GM18868 (cell line): Measurements from ENCODE around the gene NEGR1.
A peak's percentile ranks its signal among the peaks of the same experiment; 100 is the strongest.
"Not testable (repeated sequence)": the region's sequence is repeated elsewhere in the genome, so short reads cannot be mapped to it uniquely, and the experiment has no call there.

Experiments used
- ATAC-seq: cut with Tn5 transposase; IDR thresholded peaks from one replicate; pipeline ENCODE4 v1.9.1; 2021; ENCODE audit warnings: mild to moderate bottlenecking, moderate library complexity; ENCODE audit not compliant: unreplicated experiment

Gene NEGR1

DNA sequence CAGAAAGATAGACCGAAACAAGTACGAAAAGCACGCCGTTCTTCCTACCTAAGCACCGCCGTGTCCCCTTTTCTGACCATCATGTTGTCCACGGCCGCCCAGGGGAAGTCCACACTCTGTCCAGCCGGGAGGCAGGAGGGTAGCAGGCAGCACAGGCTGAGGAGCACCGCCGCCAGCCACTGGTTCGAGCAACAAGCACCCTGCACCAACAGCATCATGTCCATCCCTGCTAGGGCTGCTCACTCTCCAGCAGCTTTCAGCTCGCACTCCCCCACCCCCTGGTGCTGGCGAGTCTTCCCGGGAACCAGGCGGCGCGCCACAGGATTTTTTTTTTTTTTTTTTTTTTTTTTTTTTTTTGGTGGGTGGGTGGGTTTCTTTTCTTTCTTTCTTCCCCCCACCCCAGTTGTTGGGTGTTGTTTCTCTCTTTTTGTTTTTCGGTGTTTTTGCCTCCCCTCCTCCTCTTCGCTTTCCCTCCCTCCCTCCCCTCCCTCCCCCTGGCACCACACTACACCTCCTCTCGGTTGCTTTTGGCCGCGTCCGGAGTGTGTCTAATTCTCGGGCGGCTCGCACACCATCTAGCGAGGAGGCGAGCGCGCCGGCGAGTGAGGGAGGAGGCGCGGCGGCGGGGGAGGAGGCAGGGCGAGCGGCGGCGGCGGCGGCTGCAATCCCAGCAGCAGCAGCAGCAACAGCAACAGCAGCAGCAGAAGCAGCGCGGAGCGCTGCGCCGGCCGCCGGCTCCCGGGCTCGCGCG lies at the start of gene NEGR1:
TSS of gene NEGR1 (minus strand) at position 269 of the 751 bp plus-strand sequence.
- ATAC-seq: peak; percentile 79

DNA sequence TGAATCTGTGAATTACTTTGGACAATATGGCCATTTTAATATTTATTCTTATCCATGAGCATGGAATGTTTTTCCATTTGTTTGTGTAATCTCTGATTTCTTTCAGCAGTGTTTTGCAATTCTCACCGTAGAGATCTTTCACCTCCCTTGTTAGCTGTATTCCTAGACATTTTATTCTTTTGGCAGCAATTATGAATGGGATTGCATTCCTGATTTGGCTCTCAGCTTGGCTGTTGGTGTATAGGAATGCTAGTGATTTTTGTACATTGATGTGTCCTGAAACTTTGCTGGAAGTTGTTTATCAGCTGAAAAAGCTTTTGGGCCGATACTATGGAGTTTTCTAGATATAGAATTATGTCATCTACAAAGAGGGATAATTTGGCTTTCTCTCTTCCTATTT lies 44.2 kb upstream of the NEGR1 start:
- ATAC-seq: no peak

DNA sequence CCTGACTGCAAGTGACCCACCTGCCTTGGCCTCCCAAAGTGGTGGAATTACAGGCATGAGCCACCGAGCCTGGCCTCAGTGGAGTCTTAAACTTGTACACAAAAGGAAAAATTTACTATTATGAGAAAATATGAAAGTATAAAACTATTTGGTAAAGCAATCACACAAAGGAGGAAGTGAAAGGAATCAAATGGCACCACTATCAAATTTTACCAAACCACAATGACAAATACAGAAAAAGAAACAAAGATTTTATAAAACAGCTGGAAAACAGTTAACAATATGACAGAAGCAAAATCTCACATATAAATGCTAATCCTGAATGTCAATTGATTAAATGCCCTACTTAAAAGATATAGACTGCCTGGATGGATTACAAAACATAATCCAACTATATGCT lies 42.1 kb upstream of the NEGR1 start:
- ATAC-seq: no peak

DNA sequence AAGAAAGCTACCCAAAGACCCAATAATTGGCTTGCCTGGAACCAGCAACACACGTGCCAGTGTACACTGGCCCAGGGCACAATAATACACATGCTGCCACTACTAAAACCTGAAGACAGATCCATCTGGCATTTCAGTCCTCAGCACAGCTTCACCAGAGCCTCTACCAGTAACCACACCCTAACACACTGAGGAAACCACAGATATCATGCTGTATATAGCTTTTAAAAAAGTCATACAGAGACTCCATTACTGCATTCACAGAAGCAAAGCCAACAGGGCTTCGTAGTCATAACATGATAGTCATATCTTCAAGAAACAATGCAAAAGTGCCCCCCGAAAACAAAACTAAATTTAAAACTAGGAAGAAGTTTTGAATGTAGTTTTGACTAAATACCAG lies 40.6 kb upstream of the NEGR1 start:
- ATAC-seq: no peak

DNA sequence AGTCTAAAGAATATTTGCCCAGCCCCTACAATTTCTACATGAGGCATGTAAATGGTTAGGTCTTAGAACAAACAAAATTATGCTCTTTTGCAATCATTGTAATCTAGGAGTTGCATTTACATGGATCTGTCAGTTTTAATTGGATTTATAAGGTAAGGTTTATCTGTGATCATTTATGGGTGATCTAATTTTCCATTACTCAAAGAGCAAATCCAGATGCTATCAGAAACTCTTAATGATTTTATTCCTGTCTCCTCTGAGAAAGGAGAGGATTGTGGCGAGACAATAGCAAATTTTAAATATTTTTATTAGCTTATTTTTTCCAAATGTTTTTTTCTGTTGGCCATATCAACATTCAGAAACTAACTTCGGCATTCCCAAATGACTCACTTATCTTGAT lies 14.2 kb upstream of the NEGR1 start:
- ATAC-seq: no peak

DNA sequence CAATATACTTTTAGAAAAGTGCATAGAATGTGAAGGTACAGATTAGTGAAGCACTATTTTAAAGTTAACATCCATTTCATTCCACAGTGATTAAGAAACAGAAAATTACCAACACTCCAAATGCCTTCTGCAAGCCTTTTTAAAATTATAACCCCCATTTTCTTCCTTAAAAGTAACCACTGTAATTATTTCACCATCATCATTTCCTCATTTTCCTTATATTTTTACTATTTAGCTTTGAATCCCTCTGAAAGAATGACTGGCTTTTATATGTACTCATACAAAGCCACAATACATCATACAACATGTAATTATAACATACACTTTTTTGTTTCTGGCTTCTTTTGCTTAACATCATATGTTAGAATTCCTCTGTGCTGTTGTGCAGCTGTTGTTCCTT lies 6.5 kb upstream of the NEGR1 start:
- no peak for ATAC-seq

DNA sequence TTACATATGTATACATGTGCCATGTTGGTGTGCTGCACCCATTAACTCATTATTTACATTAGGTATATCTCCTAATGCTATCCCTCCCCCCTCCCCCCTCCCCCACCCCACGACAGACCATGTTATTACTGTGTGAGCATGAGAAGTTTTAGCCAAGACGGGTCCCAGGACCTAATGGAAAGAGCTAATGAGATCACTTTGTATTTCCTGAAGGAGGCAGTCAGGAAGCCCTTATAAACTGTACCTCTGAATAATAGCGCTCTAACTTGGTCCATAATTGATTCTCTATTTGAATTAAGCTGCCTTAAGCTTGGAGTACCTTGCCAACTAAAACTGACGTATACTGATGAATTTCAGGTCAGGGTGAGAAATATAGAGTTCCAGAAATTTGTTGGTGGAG lies 4.1 kb upstream of the NEGR1 start:
- ATAC-seq: no peak

DNA sequence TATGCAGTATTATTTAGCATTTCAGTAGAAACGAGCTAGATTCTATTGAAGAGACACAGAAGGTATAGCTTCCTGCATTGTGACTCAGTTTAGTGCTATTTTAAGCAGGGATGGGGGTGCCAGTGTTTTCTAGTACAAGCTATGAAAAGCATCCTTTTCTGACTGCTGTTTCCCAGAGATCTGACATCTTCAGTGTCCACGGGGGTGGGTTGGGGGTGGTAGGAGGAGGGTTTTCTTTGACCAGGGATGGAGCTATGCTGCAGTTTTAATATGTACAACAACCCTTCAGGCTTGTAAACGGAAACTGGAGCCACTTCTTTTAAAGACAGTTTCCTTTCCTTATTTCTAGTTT lies 2.7 kb upstream of the NEGR1 start:
- no peak for ATAC-seq

DNA sequence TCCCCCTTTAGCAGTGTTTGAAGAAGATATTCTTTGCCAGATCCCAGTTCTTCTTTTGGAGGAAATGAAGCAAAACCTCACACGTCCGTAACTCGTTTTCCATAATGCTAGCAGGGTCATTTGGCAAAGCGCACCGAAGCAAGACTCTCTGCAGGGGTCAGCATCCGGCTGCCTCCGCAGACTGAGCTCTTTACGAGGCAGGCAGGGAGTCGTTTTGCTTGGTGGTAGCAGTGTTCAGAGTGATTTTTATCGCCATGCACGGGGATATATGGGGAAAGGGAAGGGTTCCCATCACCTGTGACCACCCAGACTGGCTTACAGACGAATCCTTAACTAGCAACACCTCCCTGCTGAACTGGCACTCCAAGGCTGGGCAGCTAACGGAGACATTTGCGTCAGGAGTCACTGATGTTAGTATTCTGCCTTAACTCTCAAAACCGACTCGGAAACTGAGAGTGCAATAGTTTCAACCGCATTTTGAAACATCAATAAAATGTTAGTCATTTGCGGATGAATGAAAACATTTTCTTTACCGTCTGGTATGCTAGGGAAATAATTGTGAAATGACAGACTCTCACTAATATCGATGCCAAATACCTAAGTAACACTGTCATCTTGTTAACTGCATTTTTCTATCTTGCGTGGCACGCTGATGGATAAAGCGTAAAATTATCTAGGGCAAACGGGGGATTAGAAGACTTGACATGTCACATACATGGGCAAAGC lies 2.2 kb upstream of the NEGR1 start:
- peak; percentile 76 for ATAC-seq

DNA sequence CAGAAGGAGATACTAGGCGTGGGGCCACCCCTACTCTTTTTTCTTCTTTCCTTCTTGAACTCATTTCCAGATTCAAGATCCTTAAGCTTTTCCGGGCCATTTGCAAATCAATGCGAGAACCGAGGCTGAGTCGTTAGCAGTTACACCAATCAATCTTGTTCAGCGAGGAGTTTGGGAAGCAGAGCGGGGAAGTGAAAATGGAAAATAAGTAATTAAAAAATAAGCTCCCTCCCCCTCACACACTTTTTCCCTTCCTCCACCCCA lies 1.7 kb upstream of the NEGR1 start:
- ATAC-seq: no peak

DNA sequence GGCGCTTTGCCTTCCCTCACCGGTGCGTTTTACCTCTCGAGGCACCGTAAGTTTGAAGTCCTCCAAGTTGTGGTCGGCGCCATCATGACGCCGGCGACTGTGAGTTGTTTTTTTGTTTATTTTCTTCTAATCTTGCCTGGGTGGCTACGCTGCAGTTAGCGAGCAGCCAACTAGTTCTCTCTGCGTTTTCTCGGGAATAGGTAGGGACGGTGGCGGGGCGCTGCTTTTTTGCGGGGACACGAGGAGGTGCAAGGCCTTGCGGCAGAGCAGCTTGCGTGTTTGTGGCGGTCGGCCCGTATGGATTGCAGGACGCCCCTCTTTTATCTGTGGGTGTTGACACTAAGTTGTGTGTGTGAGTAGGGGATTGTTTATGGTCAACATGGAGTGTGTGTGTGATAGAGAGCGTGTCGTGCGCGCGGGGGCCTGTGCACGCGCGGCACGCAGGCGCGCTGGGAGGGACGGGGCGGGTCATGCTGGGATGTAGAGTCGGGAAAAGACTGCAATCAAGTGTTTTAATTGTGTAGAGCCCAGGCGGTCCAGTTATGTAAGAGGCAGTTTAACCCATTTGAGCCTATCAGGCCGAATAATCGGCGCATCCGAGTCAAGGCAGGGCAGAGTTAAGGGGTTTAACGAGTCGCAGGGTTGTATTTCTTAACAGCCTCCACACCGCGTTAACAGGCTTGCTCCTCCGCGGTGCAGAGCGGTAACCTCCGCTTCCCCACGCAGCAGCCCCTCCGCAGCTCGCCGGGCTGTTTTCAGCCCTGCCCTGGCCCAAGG lies 1.2 kb upstream of the NEGR1 start:
- no peak for ATAC-seq

DNA sequence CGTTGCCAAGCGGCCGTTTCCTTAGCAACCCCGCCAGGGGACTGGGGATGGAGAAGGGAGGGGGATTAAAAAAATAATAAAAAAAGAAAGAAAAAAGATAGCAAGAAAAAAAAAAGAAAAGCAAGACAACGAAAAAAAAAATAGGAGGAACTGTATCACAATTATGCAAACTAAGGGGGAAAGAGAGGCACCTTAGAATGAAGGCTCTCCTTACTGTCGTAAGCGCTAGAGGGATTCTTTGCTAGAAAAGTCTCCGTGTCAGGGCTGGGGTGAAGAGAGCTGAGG lies 625 bp upstream of the NEGR1 start:
- peak; percentile 1 for ATAC-seq

DNA sequence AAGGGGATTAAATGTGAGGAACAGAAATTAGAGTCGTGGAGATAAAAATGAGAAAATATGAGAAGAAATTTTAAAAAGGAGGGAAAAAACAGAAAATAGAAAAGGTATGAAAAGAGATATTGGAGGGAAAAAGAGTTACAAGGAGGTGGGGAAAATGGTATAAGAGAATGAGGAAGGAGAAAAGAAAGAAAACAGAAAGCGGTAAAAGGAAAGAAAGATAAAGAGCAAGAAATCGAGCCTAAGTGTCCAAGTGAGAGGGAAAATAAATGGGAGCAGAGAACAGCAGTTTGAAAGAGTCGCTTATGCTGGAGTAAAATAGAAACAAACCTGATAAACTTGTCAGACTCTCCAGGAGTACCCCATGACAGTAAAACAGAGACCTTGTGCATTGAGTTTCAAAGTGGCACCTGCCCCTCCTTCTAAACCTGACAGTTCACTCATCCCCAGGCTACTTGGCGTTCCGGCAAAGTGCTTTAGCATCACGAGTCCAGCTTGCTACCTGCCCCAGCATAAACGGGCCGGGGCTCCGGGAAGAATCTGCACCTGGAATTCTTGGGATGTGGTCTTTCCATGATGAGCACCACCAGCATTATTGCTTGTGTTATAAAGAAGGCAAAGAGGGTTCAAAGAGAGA lies 585 bp downstream of the NEGR1 start:
- no peak for ATAC-seq

DNA sequence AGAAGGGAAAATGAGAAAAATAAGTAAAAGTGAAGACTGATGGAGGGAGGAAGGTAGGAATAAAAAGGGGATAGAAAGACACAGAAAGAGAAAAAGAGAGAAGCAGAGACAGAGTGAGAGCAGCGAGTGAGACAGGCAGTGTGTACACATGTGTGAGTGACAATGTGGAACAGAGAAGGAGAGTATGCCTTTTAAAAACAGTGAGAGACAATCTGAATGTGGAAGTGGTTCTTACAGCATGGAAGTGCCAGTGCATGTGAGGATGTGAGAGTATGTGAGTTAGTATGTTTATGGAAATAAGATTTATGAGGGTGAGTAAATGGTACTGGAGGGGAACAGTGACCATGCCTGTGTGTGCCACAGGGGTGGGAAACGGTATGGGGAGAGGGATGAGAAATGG lies 1.2 kb downstream of the NEGR1 start:
- no peak for ATAC-seq

DNA sequence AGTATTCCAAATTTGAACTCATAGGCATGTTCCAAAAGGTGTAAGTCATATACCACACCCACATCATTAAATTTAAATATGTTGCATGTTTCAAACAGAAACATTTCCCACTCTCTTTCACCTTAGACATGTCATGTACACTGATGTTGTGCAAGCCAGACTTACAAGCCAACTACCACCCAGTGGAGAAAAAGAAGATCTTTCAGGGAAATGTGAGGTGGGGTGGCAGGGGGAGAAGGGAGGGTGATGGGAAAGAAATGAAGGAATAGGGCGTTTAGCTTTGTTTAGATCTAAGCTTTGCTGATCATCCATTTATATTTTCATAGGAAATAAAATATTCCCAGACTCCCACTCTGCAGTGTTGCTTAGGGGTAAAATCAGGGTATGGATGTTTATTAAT lies 1.6 kb downstream of the NEGR1 start:
- no peak for ATAC-seq

DNA sequence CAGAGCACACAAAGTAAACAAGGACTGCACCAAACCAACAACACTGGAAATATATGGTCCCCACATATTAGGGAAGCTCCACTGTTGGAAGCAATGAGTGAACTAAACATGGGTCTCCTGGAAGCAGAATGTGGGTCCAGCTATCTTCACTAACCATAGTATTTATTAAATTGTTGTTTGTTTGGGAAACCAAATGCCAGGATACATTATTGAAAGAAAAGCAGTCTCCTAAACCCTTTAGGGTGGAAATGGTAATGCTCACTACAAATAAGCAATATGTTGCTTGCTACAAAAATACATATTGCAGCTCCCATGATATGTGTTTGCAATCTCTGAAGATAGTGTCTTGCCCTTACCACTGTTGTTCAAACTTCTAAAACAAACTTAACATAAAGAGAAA lies 2.2 kb downstream of the NEGR1 start:
- ATAC-seq: no peak

DNA sequence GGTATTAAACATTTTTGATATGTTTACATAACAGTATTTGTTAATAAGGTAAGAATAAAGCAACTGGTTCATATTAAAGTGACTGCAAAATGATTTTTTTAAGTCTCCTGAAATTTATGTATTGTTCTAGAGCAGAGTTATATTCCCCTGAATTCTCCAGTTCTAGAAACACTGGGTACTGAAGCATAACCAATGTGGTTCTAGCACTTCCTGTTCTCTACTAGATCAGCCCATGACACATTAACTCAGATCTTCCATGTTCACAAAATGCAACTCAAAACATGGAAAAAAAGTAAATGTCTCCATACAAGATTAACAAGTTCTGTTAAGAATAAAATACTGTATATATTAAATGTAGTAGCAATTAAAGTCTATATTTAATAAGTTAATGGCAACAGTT lies 3.9 kb downstream of the NEGR1 start:
- ATAC-seq: peak; percentile 24

DNA sequence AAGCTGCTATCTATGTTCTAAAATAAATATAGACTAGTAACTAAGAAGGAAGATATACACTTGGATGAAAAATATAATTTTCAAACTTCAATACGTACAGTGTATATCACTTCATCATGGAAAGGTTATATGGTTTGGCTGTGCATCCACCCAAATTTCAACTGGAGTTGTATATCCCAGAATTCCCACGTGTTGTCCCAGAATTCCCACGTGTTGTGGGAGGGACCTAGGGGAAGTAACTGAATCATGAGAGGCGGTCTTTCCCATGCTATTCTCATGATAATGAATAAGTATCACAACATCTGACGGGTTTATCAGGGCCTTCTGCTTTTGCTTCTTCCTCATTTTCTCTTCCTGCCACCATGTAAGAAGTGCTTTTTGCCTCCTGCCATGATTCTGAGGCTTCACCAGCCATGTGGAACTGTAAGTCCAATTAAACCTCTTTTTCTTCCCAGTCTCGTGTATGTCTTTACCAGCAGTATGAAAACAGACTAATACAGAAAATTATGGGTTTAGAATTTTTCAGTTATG lies 10.7 kb downstream of the NEGR1 start:
- no peak for ATAC-seq

DNA sequence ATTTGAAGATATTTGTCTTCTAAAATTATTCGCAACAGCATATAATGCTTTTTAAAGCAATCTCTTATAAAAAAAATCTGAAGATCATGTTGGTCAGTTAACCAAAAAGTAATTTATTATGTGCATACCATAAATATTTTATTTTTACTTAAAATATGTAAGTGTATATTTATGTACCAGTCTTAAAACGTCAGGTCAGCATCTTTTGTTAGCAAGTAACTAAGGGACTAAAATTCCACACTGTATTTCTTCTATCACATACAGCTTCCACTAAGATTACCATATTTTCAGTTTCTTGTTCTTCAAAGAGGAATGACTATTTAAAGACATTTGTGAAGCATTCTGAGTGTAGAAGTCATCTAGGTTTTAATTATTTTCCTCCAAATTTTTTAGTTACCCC lies 19.6 kb downstream of the NEGR1 start:
- no peak for ATAC-seq

DNA sequence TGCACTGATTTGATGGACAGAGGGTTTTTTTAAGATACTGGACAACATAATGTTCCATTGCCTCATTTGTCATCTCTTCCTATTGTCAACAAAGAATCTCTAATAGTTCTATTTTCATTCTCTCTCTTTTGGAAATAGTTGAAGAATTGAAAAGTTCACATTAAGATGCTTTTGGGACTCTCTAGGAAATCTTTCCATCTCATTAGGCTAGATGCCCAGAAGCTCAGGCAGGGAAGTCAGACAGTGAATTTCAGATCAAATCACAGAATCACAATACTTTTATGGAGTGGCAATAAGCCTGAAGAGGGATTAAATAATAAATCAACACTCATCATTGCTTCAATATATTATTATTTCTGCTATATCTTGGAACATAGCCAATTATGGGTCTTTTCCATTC lies 29.2 kb downstream of the NEGR1 start:
- ATAC-seq: no peak

DNA sequence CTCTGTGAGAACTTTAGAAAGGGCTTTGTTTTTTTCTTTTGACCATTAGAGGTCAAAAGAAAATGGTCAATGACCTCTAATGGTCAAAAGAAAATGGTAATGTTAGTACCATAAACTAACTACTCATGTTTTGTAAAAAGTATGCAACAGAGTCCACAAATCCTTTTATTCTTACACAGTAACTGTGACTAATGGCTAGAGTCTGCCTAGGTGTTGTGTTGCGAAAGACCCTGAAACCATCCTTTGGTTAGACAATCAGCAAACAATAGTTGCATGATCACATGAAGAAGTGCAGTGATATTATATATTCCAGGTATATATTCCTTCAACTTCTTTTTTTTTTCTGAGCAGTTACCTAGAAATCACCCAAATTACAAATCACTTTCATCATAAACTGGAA lies 40.9 kb downstream of the NEGR1 start:
- no peak for ATAC-seq

DNA sequence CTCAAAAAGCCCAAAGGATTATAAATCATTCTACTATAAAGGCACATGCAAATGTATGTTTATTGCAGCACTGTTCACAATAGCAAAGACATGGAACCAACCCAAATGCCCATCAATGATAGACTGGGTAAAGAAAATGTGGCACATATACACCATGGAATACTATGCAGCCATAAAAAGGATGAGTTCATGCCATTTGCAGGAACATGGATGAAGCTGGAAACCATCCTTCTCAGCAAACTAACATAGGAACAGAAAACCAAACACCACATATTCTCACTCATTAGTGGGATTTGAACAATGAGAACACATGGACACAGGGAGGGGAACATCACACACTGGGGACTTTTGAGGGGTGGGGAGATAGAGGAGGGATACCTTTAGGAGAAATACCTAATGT lies 46.4 kb downstream of the NEGR1 start:
- not testable (repeated sequence) for ATAC-seq
